Hepatocyte (in vitro differentiated cells): ENCODE results near the gene NR1H3.

Experiments used
- CTCF ChIP-seq: fragments of 200-600 bp; sonication (generic); IDR thresholded peaks from 2 replicates; pipeline ENCODE4 v1.5.1; 2016; ENCODE audit warnings: antibody characterized with exemption, mild to moderate bottlenecking; ENCODE audit not compliant: poor library complexity
- EZH2 ChIP-seq: fragments of 200-600 bp; sonication (generic); IDR thresholded peaks from 2 replicates; pipeline ENCODE4 v1.6.1; 2016; ENCODE audit warnings: antibody characterized with exemption, mild to moderate bottlenecking, borderline replicate concordance
- EZH2phosphoT487 ChIP-seq: fragments of 200-600 bp; sonication (generic); IDR thresholded peaks from one replicate; pipeline ENCODE4 v1.6.1; 2018; ENCODE audit warnings: antibody characterized with exemption, mild to moderate bottlenecking, low read depth, moderate library complexity; ENCODE audit not compliant: unreplicated experiment, severe bottlenecking

- TF ChIP-seq CTCF (no peak), EZH2 (no peak), EZH2phosphoT487 (no peak)
Observed at GRCh38 chr11:47318166-47318565, 60.4 kb downstream of the NR1H3 start.
